ENCODE data around the gene MEGF11.
"Not testable (repeated sequence)": the region's sequence is repeated elsewhere in the genome, so short reads cannot be mapped to it uniquely, and the experiment has no call there.

The MEGF11 gene

GRCh38 chr15:66249605-66250174 is 3.9 kb downstream of the MEGF11 start:
- H3K4me3 ChIP-seq (ENCODE audit: low read length), result no peak overlapping the region
- TF ChIP-seq CTCF (conservative IDR thresholded peaks at IDR 0.05; ENCODE audit: low read length), result no peak
- DNase-seq (ENCODE audit: low read depth), result no peak

- H3K4me3 ChIP-seq (ENCODE audit: low read length), result no peak overlapping the region
- no peak for TF ChIP-seq CTCF (conservative IDR thresholded peaks at IDR 0.05; ENCODE audit: low read length)
- no peak for DNase-seq (ENCODE audit: low read depth)
These were observed 6.6 kb downstream of the MEGF11 start for GRCh38 chr15:66246937-66247336.

- H3K4me3 ChIP-seq (ENCODE audit: low read length); DNase-seq (ENCODE audit: low read depth): not testable (repeated sequence)
These were observed 7.7 kb downstream of the MEGF11 start for GRCh38 chr15:66245832-66246231.

DNA sequence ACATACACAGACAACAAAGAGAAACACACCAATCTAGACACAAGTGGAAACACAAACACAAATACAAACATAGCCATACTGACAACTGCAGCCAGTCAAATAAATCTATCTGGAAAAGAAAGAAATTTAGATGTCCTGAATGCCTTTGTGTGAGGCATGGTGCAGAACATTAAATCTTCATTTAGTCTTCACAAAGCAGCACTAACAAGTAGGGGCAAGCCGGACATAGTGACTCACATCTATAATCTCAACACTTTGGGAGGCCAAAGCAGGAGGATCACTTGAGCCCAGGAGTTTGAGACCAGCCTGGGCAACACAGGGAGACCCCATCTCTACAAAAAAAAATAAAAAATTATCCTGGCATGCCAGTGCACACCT is 11.7 kb downstream of the MEGF11 start:
- no peak for DNase-seq (ENCODE audit: low read depth)
- no peak overlapping the region for H3K4me3 ChIP-seq (ENCODE audit: low read length)
- no peak for TF ChIP-seq CTCF (conservative IDR thresholded peaks at IDR 0.05; ENCODE audit: low read length)

- DNase-seq (ENCODE audit: low read depth), result no peak
- H3K4me3 ChIP-seq (ENCODE audit: low read length), result no peak overlapping the region
- TF ChIP-seq CTCF (conservative IDR thresholded peaks at IDR 0.05; ENCODE audit: low read length), result no peak
These were observed 12.3 kb downstream of the MEGF11 start for GRCh38 chr15:66241087-66241907.

GRCh38 chr15:66240240-66240794 is 13.2 kb downstream of the MEGF11 start:
- no peak overlapping the region for H3K4me3 ChIP-seq (ENCODE audit: low read length)
- no peak for TF ChIP-seq CTCF (conservative IDR thresholded peaks at IDR 0.05; ENCODE audit: low read length)
- DNase-seq (ENCODE audit: low read depth), result no peak

GRCh38 chr15:66239514-66239913 is 14.0 kb downstream of the MEGF11 start:
- no peak for DNase-seq (ENCODE audit: low read depth)
- no peak for TF ChIP-seq CTCF (conservative IDR thresholded peaks at IDR 0.05; ENCODE audit: low read length)

More at GRCh38 chr15:66239514-66239913, 14.0 kb downstream of the MEGF11 start:
- no peak overlapping the region for H3K4me3 ChIP-seq (ENCODE audit: low read length)

Measured in AG10803 (cell line).